HG03108 (cell line): ENCODE results near the gene TMEM214.

Source experiments
- ATAC-seq: cut with Tn5 transposase; IDR thresholded peaks from one replicate; pipeline ENCODE4 v1.9.1; 2021; ENCODE audit warnings: moderate library complexity; ENCODE audit not compliant: unreplicated experiment

The TMEM214 gene

GRCh38 chr2:27083410-27084296 lies 50.9 kb downstream of the TMEM214 start:
- no peak for ATAC-seq

GRCh38 chr2:27084297-27085061 lies 51.7 kb downstream of the TMEM214 start:
- no peak for ATAC-seq

- ATAC-seq = no peak
These were observed 52.4 kb downstream of the TMEM214 start for GRCh38 chr2:27085062-27085672.

DNA sequence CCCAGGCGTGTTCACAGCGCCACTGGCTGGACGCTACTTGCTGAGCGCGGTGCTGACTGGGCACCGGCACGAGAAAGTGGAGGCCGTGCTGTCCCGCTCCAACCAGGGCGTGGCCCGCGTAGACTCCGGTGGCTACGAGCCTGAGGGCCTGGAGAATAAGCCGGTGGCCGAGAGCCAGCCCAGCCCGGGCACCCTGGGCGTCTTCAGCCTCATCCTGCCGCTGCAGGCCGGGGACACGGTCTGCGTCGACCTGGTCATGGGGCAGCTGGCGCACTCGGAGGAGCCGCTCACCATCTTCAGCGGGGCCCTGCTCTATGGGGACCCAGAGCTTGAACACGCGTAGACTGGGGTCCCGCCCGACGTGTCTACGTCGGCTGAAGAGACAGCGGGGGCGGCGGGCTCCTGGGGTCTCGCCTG lies 52.9 kb downstream of the TMEM214 start:
- no peak for ATAC-seq

- peak; percentile 76 for ATAC-seq
These were observed 53.4 kb downstream of the TMEM214 start for GRCh38 chr2:27086090-27086723.

DNA sequence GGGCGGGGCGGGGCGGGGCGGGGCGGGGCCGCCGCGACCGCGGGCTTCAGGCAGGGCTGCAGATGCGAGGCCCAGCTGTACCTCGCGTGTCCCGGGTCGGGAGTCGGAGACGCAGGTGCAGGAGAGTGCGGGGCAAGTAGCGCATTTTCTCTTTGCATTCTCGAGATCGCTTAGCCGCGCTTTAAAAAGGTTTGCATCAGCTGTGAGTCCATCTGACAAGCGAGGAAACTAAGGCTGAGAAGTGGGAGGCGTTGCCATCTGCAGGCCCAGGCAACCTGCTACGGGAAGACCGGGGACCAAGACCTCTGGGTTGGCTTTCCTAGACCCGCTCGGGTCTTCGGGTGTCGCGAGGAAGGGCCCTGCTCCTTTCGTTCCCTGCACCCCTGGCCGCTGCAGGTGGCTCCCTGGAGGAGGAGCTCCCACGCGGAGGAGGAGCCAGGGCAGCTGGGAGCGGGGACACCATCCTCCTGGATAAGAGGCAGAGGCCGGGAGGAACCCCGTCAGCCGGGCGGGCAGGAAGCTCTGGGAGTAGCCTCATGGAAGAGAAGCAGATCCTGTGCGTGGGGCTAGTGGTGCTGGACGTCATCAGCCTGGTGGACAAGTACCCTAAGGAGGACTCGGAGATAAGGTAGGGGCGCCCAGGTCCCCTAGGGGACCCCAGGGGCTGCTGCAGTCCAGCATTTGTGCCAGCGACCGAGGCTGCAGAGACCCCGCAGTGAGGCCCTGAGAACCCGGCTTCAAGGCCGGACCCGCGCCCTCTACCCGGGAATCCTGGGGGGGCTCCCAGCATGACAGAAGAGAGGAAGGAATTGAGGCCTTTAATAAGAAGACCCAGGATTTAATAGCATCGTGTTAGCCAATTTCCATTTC lies 54.2 kb downstream of the TMEM214 start, which contains the start of gene KHK:
Gene KHK, plus strand, starts transcription at position 49 of the 870 bp plus-strand sequence. Its CDS starts 488 bp downstream, at position 537.
- no peak for ATAC-seq

DNA sequence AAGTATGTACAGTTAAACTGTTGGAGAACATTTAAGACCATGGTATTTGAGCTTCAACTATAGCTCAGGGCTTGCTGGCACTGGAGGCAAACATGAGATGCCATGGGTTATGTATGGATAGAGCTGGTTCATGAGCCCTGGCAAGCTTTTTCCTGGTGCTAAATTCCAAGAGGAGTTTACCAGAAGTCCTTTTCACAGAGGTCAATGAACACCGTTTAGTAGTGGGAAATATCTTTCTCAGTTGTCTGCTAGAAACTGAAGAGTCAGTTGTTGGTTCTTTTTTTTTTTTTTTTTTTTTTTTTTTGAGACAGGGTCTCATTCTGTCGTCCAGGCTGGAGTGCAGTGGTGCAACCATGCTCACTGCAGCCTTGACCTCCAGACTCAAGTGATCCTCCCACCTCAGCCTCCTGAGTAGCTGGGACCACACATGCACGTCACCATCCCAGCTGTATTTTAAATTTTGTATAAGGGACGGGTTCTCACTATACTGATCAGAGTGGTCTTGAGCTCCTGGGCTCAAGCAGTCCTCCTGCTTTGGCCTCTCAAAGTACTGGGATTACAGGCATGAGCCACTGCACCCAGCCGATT lies 55.2 kb downstream of the TMEM214 start:
- ATAC-seq = no peak

- no peak for ATAC-seq
These were observed 55.9 kb downstream of the TMEM214 start for GRCh38 chr2:27088634-27089033.

- no peak for ATAC-seq
These were observed 56.6 kb downstream of the TMEM214 start for GRCh38 chr2:27089111-27089954.
